ENCODE data around the gene JAKMIP3. TPM values are rescaled to one million over a fixed set of nuclear protein-coding genes. Genes with fewer than 3 reads are reported as not detected.

The JAKMIP3 gene
- total RNA-seq, 2 experiments from 2014 or later: 0.18 to 0.31 TPM

DNA sequence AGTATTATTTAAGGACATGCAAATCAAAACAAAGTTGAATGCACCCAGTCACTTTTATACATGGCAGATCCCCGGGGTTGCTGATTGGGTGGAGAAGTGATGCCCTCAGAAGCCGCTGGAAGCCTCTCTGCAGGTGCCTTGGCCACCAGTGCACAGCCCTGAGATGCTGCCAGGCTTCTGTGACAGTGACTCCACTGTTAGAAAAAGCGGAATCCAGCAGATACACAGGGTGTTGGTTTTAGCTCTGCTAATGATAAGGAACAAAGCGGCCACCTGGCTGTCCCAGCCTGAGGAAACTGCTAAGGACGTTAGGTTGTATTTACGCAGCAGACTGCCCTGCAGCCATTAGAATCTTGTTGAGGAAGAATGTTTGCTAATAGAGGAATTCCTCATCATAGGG lies 47.5 kb downstream of the JAKMIP3 start:
- intact Hi-C loops (cut with micrococcal nuclease): no loop called here
- ChIA-PET POLR2A (no interaction called here), CTCF (no interaction called here)
- no peaks in the 10 kb centered on the region for H3K4me1 Mint-ChIP-seq (ENCODE audit: low read depth)
- TF ChIP-seq, protein P1, sequence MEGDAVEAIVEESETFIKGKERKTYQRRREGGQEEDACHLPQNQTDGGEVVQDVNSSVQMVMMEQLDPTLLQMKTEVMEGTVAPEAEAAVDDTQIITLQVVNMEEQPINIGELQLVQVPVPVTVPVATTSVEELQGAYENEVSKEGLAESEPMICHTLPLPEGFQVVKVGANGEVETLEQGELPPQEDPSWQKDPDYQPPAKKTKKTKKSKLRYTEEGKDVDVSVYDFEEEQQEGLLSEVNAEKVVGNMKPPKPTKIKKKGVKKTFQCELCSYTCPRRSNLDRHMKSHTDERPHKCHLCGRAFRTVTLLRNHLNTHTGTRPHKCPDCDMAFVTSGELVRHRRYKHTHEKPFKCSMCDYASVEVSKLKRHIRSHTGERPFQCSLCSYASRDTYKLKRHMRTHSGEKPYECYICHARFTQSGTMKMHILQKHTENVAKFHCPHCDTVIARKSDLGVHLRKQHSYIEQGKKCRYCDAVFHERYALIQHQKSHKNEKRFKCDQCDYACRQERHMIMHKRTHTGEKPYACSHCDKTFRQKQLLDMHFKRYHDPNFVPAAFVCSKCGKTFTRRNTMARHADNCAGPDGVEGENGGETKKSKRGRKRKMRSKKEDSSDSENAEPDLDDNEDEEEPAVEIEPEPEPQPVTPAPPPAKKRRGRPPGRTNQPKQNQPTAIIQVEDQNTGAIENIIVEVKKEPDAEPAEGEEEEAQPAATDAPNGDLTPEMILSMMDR (IDR thresholded peaks at IDR 0.05): no peak
- H3K4me3 Mint-ChIP-seq: no peak overlapping the region
- H3K27ac Mint-ChIP-seq: no peak overlapping the region
- no peaks in the 10 kb centered on the region for H3K9me3 Mint-ChIP-seq
- no peak for ATAC-seq
- H3K27me3 Mint-ChIP-seq: no peaks in the 10 kb centered on the region
- H3K36me3 Mint-ChIP-seq (ENCODE audit: low read depth): no peaks in the 10 kb centered on the region
- DNase-seq: no peak

DNA sequence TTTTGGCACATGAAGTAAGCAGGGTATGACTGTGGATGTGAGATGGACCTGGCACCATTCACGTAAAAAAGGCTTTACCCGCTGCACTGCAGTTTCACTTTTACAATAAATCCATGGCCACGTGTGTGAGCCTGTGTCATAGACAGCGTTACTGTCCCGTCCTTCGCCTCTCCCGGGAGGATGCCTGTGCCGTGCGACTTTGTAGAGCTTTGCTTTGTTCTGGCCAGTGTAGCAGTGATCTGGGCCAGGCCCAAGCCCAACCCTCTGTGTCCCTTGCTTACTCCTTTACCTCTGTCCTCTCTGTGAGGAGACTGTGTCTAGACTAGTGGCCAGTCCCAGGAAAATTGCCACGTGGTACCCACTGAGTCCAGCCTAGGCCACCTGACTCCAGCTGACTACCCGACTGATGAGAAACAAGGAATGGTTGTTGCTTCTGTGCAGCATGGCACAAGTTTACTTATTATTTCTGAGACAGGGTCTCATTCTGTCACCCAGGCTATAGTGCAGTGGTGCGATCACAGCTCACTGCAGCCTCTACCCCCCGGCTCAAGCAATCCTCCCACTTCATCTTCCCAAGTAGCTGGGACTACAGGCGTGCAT lies 48.1 kb downstream of the JAKMIP3 start:
- Mint-ChIP-seq H3K4me3 (no peak overlapping the region), H3K27ac (no peak overlapping the region), H3K9me3 (no peaks in the 10 kb centered on the region), H3K27me3 (no peaks in the 10 kb centered on the region), H3K4me1 (ENCODE audit: low read depth) (no peaks in the 10 kb centered on the region), H3K36me3 (ENCODE audit: low read depth) (no peaks in the 10 kb centered on the region)
- DNase-seq (no peak), ATAC-seq (no peak)
- ChIA-PET CTCF (no interaction called here), POLR2A (interaction anchor here (0.9 kb wide), 1 partner anchor 14 kb away, joined by 3 read pairs; no protein-coding TSS in a partner anchor)
- TF ChIP-seq, protein P1 (IDR thresholded peaks at IDR 0.05): no peak
- intact Hi-C loops (cut with micrococcal nuclease): no loop called here

DNA sequence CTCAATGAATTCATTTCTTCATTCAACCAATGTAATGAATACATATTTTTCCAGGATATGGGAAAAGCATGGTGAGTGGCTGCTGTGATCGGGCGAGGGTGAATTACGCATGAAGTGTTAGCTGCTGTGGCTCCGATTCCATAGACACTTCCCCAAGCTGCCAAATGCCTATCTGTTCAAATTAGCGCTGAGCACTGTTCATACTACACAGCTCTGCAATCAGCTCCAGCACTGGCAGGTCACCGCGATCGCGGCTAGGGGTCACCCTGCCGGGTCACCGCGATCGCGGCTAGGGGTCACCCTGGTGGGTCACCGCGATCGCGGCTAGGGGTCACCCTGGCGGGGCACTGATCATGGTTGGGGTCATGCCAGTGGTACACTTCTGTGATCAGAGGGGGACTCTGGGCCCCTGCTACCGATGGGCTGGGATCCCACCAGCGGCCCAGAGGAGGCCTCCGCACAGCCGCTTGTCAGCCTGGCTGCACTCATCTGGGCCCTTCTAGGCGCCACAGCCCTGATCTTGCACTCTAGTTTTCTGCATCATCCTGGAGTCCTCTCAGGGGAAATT lies 49.3 kb downstream of the JAKMIP3 start:
- Mint-ChIP-seq H3K36me3 (ENCODE audit: low read depth) (no peaks in the 10 kb centered on the region), H3K27ac (no peak overlapping the region), H3K27me3 (no peaks in the 10 kb centered on the region), H3K9me3 (no peaks in the 10 kb centered on the region), H3K4me3 (no peak overlapping the region), H3K4me1 (ENCODE audit: low read depth) (no peaks in the 10 kb centered on the region)
- DNase-seq (no peak), ATAC-seq (no peak)
- ChIA-PET CTCF (interaction anchor here (0.6 kb wide), 1 partner anchor 77 kb away, joined by 3 read pairs; no protein-coding TSS in a partner anchor), POLR2A (no interaction called here)
- TF ChIP-seq, protein P1 (IDR thresholded peaks at IDR 0.05): no peak
- intact Hi-C loops (cut with micrococcal nuclease): no loop called here

Other genes starting within 250 kb of the JAKMIP3 start
- gene PPP2R2D, start 164.9 kb upstream of the JAKMIP3 start, total RNA-seq: 10 to 100 TPM; 31.6 to 32.3 TPM
- gene BNIP3, start 84.0 kb upstream of the JAKMIP3 start, total RNA-seq: 100 to 1,000 TPM; 207 to 216 TPM
- gene DPYSL4, start 121.0 kb downstream of the JAKMIP3 start, total RNA-seq: 10 to 100 TPM; 20.9 to 23.2 TPM
- 10 to 100 TPM; 29.3 to 31.4 TPM for gene STK32C, start 242.0 kb downstream of the JAKMIP3 start, total RNA-seq